GM12874 (cell line): Measurements from ENCODE around the gene LYPLA2.
A peak's percentile ranks its signal among the peaks of the same experiment; 100 is the strongest.

Experiments used
- TF ChIP-seq, protein P1 (sequence below): IDR thresholded peaks from 2 replicates; pipeline ENCODE4 v1.5.1; 2011; ENCODE audit warnings: low read depth, mild to moderate bottlenecking, control low read depth, low read length, moderate library complexity; ENCODE audit not compliant: insufficient read depth

Gene LYPLA2

DNA sequence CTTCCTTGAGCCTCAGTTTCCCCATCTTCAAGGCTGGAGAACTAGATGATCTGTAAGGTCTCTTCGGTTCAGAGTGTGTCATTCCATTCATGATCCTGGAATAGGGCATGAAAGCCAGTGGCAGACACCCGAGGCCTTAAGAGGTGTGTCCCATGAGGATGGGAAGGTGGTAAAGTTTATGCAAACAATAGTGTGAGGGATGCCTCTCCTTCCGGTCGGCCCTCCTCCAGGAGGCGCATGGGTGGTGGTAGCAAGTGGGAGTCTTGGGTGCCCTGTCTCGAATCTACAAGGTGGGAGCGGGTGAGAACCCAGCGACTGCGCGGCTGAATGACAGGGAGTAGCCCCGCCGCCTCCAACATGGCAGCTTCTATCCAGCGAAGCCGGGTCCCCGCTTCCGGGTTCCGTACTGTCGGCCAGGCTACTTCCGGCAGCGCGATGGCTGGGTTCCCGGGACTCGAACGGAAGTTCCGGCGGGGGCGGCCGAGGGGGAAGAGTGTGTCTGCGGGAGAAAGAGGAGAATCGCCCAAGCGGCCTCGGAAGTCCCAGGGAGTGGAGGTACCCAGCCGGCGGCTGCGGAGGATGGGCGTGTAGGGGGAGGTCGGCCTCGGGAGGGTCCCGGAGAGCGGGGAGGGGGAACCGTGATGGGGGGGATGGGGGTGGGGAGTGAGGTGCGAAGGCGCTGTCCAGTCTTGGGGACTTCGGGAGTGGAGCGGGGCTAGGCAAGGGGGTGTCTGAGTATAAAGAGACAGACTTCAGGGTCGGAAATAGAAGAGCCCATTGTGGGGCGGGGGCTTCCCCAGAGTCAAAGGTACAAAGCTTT lies at the start of gene LYPLA2:
TSS of gene LYPLA2 (plus strand) at position 450 of the 820 bp plus-strand sequence. CDS start 1,538 bp downstream, outside the sequence.
- TF ChIP-seq, protein P1, sequence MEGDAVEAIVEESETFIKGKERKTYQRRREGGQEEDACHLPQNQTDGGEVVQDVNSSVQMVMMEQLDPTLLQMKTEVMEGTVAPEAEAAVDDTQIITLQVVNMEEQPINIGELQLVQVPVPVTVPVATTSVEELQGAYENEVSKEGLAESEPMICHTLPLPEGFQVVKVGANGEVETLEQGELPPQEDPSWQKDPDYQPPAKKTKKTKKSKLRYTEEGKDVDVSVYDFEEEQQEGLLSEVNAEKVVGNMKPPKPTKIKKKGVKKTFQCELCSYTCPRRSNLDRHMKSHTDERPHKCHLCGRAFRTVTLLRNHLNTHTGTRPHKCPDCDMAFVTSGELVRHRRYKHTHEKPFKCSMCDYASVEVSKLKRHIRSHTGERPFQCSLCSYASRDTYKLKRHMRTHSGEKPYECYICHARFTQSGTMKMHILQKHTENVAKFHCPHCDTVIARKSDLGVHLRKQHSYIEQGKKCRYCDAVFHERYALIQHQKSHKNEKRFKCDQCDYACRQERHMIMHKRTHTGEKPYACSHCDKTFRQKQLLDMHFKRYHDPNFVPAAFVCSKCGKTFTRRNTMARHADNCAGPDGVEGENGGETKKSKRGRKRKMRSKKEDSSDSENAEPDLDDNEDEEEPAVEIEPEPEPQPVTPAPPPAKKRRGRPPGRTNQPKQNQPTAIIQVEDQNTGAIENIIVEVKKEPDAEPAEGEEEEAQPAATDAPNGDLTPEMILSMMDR: no peak

GRCh38 chr1:23741609-23742008 lies 49.3 kb upstream of the LYPLA2 start:
- TF ChIP-seq, protein P1: no peak

- TF ChIP-seq, protein P1: no peak
These were observed 48.2 kb upstream of the LYPLA2 start for GRCh38 chr1:23742670-23743286.

- TF ChIP-seq, protein P1: no peak
These were observed 47.4 kb upstream of the LYPLA2 start, which contains the start of gene ELOA for GRCh38 chr1:23743287-23744152. Gene ELOA, plus strand, starts transcription at chr1:23743471. Its CDS starts 33 bp downstream, at chr1:23743504.

GRCh38 chr1:23745515-23745914 lies 45.4 kb upstream of the LYPLA2 start:
- TF ChIP-seq, protein P1: peak; percentile 42

- TF ChIP-seq, protein P1: no peak
These were observed 42.9 kb upstream of the LYPLA2 start for GRCh38 chr1:23748016-23748415.
